Skin epidermis (tissue), 12 donors: Measurements from ENCODE around the gene RNF166.

Experiments
- H3K27ac ChIP-seq, 21 experiments: fragments of 200-600 bp; sonication (generic) in 11 of 21; one replicate each; pipeline ENCODE4 v1.5.0; 2020; ENCODE audit warnings: mild to moderate bottlenecking in 3 of 21, inconsistent platforms in 2 of 21, moderate library complexity in 2 of 21
- H3K4me3 ChIP-seq, 7 experiments: fragments of 200-600 bp; sonication (generic) in 2 of 7; one replicate each; pipeline ENCODE4 v1.5.0; 2020; ENCODE audit warnings: inconsistent platforms in 2 of 7, mild to moderate bottlenecking in 2 of 7, moderate library complexity in 1 of 7

RNF166 gene

GRCh38 chr16:88739977-88740726, 33.9 kb upstream of the RNF166 start:
- Histone ChIP-seq H3K27ac (peak overlapping the region in 2 of 21 experiments; percentile 6 to 60), H3K4me3 (no peak overlapping the region)

- peak overlapping the region in 5 of 21 experiments; percentile 6 to 60 (median 10) for H3K27ac ChIP-seq
- no peak overlapping the region for H3K4me3 ChIP-seq
These were observed 33.1 kb upstream of the RNF166 start for GRCh38 chr16:88739139-88739976.

- Histone ChIP-seq H3K4me3 (no peak overlapping the region), H3K27ac (peak overlapping the region in 4 of 21 experiments; percentile 6 to 60 (median 8))
These were observed 32.2 kb upstream of the RNF166 start for GRCh38 chr16:88738151-88739084.

- Histone ChIP-seq H3K27ac (no peak overlapping the region), H3K4me3 (no peak overlapping the region)
These were observed 31.3 kb upstream of the RNF166 start for GRCh38 chr16:88737298-88738150.

- Histone ChIP-seq H3K4me3 (no peak overlapping the region), H3K27ac (no peak overlapping the region)
These were observed 30.3 kb upstream of the RNF166 start for GRCh38 chr16:88736496-88736895.

GRCh38 chr16:88736088-88736487, 29.9 kb upstream of the RNF166 start:
- H3K27ac ChIP-seq, result no peak overlapping the region
- H3K4me3 ChIP-seq, result no peak overlapping the region

GRCh38 chr16:88735616-88736015, 29.4 kb upstream of the RNF166 start:
- H3K4me3 ChIP-seq, result no peak overlapping the region

GRCh38 chr16:88735121-88735520, 28.9 kb upstream of the RNF166 start:
- Histone ChIP-seq H3K27ac (no peak overlapping the region), H3K4me3 (no peak overlapping the region)

More at GRCh38 chr16:88735616-88736015, 29.4 kb upstream of the RNF166 start:
- no peak overlapping the region for H3K27ac ChIP-seq

GRCh38 chr16:88734361-88734728, 28.1 kb upstream of the RNF166 start:
- Histone ChIP-seq H3K27ac (no peak overlapping the region), H3K4me3 (no peak overlapping the region)

- H3K4me3 ChIP-seq, result no peak overlapping the region
- H3K27ac ChIP-seq, result no peak overlapping the region
These were observed 27.6 kb upstream of the RNF166 start for GRCh38 chr16:88733630-88734360.

- H3K4me3 ChIP-seq, result no peak overlapping the region
- H3K27ac ChIP-seq, result no peak overlapping the region
These were observed 26.7 kb upstream of the RNF166 start for GRCh38 chr16:88732961-88733294.

GRCh38 chr16:88732172-88732960, 26.2 kb upstream of the RNF166 start:
- H3K27ac ChIP-seq, result no peak overlapping the region
- H3K4me3 ChIP-seq, result no peak overlapping the region

GRCh38 chr16:88731699-88732098, 25.5 kb upstream of the RNF166 start:
- no peak overlapping the region for H3K4me3 ChIP-seq
- H3K27ac ChIP-seq, result no peak overlapping the region

- H3K4me3 ChIP-seq, result no peak overlapping the region
- H3K27ac ChIP-seq, result no peak overlapping the region
These were observed 24.7 kb upstream of the RNF166 start for GRCh38 chr16:88730632-88731607.

GRCh38 chr16:88727871-88728270, 21.7 kb upstream of the RNF166 start:
- no peak overlapping the region for H3K4me3 ChIP-seq
- no peak overlapping the region for H3K27ac ChIP-seq

GRCh38 chr16:88726981-88727380, 20.8 kb upstream of the RNF166 start:
- H3K27ac ChIP-seq, result no peak overlapping the region
- H3K4me3 ChIP-seq, result no peak overlapping the region

GRCh38 chr16:88726408-88726749, 20.2 kb upstream of the RNF166 start:
- H3K27ac ChIP-seq, result no peak overlapping the region
- no peak overlapping the region for H3K4me3 ChIP-seq
